HL-60 (cell line): ENCODE results near the gene FBLN1.

Experiments used
- DNase-seq, 2 experiments: peaks; one replicate each; pipeline ENCODE4 v3.0.0-alpha.2; 2010 to 2020; ENCODE audit warnings: low read depth in 1 of 2, low spot score in 1 of 2
- H3K27ac ChIP-seq: fragments of 250-450 bp; sonication (Bioruptor Pico); replicated peaks from 2 replicates; pipeline ENCODE4 v1.5.1; 2020; ENCODE audit warnings: mild to moderate bottlenecking, moderate library complexity
- H3K27me3 ChIP-seq: fragments of 250-450 bp; sonication (Bioruptor Pico); 2 replicates; pipeline ENCODE4 v1.5.1; 2021; ENCODE audit warnings: mild to moderate bottlenecking, moderate library complexity; ENCODE audit not compliant: insufficient read depth, poor library complexity, severe bottlenecking
- H3K4me3 ChIP-seq: replicated peaks from 2 replicates; pipeline ENCODE4 v1.5.1; 2011; ENCODE audit warnings: mild to moderate bottlenecking, control low read depth, low read length; ENCODE audit not compliant: insufficient read depth
- CTCF ChIP-seq: IDR thresholded peaks from one replicate; pipeline ENCODE4 v1.5.1; 2011; ENCODE audit warnings: low read length, control low read depth, inconsistent platforms; ENCODE audit not compliant: insufficient read depth
- GABPA ChIP-seq: IDR thresholded peaks from 2 replicates; pipeline ENCODE4 v1.6.1; 2012; ENCODE audit warnings: low read depth
- POLR2AphosphoS5 ChIP-seq: IDR thresholded peaks from 2 replicates; pipeline ENCODE4 v1.6.1; 2012; ENCODE audit warnings: low read depth
- REST ChIP-seq: IDR thresholded peaks from 2 replicates; pipeline ENCODE4 v1.6.1; 2012; ENCODE audit warnings: low read depth; ENCODE audit not compliant: insufficient replicate concordance
- SPI1 ChIP-seq: IDR thresholded peaks from 2 replicates; pipeline ENCODE4 v1.6.1; 2012; ENCODE audit warnings: low read depth, mild to moderate bottlenecking, borderline replicate concordance
- long read RNA-seq: library from polyadenylated mRNA; unstranded; transcript quantifications from one replicate; pipeline ENCODE4 v2.0.0, GENCODE V29; 2020

Gene FBLN1
- long read RNA-seq, partial matches to known transcripts = 54 of 64 reads
- long read RNA-seq, other reads (novel, unspliced or antisense) = 10 of 64 reads

GRCh38 chr22:45502215-45503049 is at the start of gene FBLN1:
Gene FBLN1, plus strand, starts transcription at chr22:45502883. Its CDS starts 103 bp downstream, at chr22:45502986.
- H3K4me3 ChIP-seq = no peak within 1 kb of the TSS
- H3K27me3 ChIP-seq = peaks cover 37% of the 10 kb centered on the region
- TF ChIP-seq POLR2AphosphoS5 (no peak), CTCF (no peak), SPI1 (no peak), GABPA (no peak), REST (no peak)
- no peak for DNase-seq
- no peak within 1 kb of the TSS for H3K27ac ChIP-seq

- DNase-seq = no peak
- H3K27me3 ChIP-seq = no peaks in the 10 kb centered on the region
- TF ChIP-seq CTCF (no peak), GABPA (no peak), SPI1 (no peak), POLR2AphosphoS5 (no peak), REST (no peak)
- no peak overlapping the region for H3K27ac ChIP-seq
- no peak overlapping the region for H3K4me3 ChIP-seq
Measured at GRCh38 chr22:45453764-45454163, 48.9 kb upstream of the FBLN1 start.

GRCh38 chr22:45454275-45454674 is 48.4 kb upstream of the FBLN1 start:
- no peak for DNase-seq
- no peak overlapping the region for H3K4me3 ChIP-seq
- H3K27ac ChIP-seq = no peak overlapping the region
- H3K27me3 ChIP-seq = no peaks in the 10 kb centered on the region
- no peak for TF ChIP-seq REST
- no peak for TF ChIP-seq GABPA
